Upper lobe of left lung (tissue), 6 donors: ENCODE data around the gene AGK. TPM values are rescaled to one million over a fixed set of nuclear protein-coding genes. Genes with fewer than 3 reads are reported as not detected.

Experiments used
- ATAC-seq, 2 donors: fragments of 200-7000 bp; cut with Tn5 transposase; one replicate each; pipeline ENCODE4 v1.9.1; 2022; ENCODE audit warnings: mild to moderate bottlenecking in 2 of 2, moderate library complexity in 2 of 2; ENCODE audit not compliant: low FRiP score in 2 of 2
- DNase-seq, 2 donors: peaks; one replicate each; pipeline ENCODE4 v3.0.0-alpha.2; 2019 to 2020
- H3K27ac ChIP-seq, 4 donors: fragments of 200-600 bp; sonication (generic); one replicate each; pipeline ENCODE4 v1.5.1; 2016 to 2019
- H3K27me3 ChIP-seq, 4 donors: fragments of 200-600 bp; sonication (generic); one replicate each; pipeline ENCODE4 v1.5.1; 2017 to 2019
- H3K36me3 ChIP-seq, 4 donors: fragments of 200-600 bp; sonication (generic); one replicate each; pipeline ENCODE4 v1.5.1; 2016 to 2019
- H3K4me1 ChIP-seq, 4 donors: fragments of 200-600 bp; sonication (generic); one replicate each; pipeline ENCODE4 v1.5.1; 2018 to 2019
- H3K4me3 ChIP-seq, 4 donors: fragments of 200-600 bp; sonication (generic); one replicate each; pipeline ENCODE4 v1.5.1; 2017 to 2019; ENCODE audit warnings: mild to moderate bottlenecking in 2 of 4, moderate library complexity in 1 of 4
- H3K9me3 ChIP-seq, 4 donors: fragments of 200-600 bp; sonication (generic); one replicate each; pipeline ENCODE4 v1.5.1; 2018 to 2019
- EP300 ChIP-seq, 4 donors: sonication (generic); formaldehyde crosslinking; IDR thresholded peaks; one replicate each; pipeline ENCODE4 v1.5.1; 2017; ENCODE audit warnings: antibody characterized with exemption in 4 of 4, control low read depth in 2 of 4
- POLR2A ChIP-seq, 4 donors: fragments of 450-650 bp; IDR thresholded peaks; one replicate each; pipeline ENCODE4 v1.5.1; 2016 to 2017; ENCODE audit warnings: antibody characterized with exemption in 4 of 4, mild to moderate bottlenecking in 2 of 4
- POLR2AphosphoS5 ChIP-seq, 2 donors: sonication (generic); formaldehyde crosslinking; IDR thresholded peaks; one replicate each; pipeline ENCODE4 v1.5.1; 2017; ENCODE audit warnings: antibody characterized with exemption in 2 of 2
- WGBS, 2 donors: methylation state at CpG; one replicate each; pipeline ENCODE4 v1.1.5; 2017 to 2018; 5-methylcytosine and 5-hydroxymethylcytosine counted together
- total RNA-seq, 6 donors: library from RNA; depleted of rRNA in 4 of 6; stranded (reverse); fragments of >200 nt in 4 of 6; gene quantifications; one replicate each; pipeline versions ENCODE4 v1.1.0 to v1.2.1, GENCODE V29; 2016 to 2021
- TF ChIP-seq, protein P1 (sequence below), 6 experiments: fragments of 450-650 bp in 4 of 6; fragments of 200-600 bp in 2 of 6; sonication (generic) in 2 of 6; IDR thresholded peaks; one replicate each; pipeline ENCODE4 v1.5.1; 2016 to 2019; ENCODE audit warnings: antibody characterized with exemption in 6 of 6
- donor health status: DM: no; HTN: no; CAD: no; lungs with moderate emphysema.
- donor health status: DM: no; HTN: yes; CAD: no; lungs with severe emphysema.

AGK gene
- total RNA-seq, 6 donors from 2014 or later, result 11.5 to 51.3 (median 22.3) TPM

DNA sequence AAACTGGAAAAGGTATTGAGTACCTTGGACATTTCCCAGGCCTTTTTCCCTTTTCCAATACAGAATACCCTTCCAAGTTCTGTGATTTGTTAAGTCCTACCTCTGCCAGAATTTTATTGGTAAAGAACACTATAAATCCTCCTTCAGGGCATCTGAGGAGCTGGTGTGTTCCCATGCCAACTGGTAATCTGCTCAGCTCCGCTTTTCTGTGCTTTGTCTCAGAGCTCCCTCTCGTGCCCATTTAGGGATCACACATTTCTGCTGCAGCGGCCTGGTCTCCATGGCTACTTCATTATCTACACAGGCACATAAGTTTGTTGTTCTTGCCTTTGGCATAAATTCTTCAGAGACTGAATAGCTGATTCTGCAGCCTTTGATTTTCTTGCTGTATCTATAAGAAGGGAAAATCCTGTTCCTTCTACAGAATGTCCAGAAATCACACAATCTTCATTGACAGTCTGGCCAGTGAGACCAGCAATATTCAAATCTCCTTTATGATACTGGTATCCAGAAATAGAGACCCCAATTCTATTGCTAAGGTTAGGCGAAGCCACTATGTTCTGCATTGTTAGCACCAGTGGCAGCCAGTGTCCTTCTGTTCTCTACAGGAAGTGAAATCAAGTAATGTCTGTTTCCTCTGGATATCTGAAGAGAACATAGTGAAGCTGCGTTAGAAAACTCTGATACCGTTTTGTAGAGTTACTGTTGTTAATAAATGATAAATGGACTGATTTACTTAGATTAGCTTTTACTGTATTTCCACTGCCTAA lies 98.8 kb downstream of the AGK start:
- peak; percentile 71 to 75 for ATAC-seq

DNA sequence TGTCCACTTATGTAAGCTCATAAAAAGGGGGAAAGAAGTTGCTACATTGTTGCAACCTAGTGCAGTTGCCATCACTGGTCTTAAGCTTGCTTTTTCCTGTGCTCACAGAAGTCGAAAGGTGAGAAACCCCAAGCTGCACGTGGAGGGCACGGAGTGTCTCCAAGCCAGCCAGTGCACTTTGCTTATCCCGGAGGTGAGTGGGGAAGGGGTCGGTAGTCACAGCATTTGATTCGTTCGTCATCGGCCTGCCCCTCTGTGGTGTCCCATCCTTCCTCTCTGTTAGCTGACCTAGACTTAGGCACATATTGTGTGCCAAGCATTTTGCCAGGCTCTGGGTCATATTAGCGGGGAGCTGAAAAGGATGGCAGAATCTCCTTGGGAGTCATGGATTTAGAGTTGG lies 100.2 kb downstream of the AGK start:
- TF ChIP-seq POLR2A (IDR thresholded peaks at IDR 0.05) (no peak), POLR2AphosphoS5 (IDR thresholded peaks at IDR 0.05) (no peak), EP300 (IDR thresholded peaks at IDR 0.05) (no peak)
- TF ChIP-seq, protein P1, sequence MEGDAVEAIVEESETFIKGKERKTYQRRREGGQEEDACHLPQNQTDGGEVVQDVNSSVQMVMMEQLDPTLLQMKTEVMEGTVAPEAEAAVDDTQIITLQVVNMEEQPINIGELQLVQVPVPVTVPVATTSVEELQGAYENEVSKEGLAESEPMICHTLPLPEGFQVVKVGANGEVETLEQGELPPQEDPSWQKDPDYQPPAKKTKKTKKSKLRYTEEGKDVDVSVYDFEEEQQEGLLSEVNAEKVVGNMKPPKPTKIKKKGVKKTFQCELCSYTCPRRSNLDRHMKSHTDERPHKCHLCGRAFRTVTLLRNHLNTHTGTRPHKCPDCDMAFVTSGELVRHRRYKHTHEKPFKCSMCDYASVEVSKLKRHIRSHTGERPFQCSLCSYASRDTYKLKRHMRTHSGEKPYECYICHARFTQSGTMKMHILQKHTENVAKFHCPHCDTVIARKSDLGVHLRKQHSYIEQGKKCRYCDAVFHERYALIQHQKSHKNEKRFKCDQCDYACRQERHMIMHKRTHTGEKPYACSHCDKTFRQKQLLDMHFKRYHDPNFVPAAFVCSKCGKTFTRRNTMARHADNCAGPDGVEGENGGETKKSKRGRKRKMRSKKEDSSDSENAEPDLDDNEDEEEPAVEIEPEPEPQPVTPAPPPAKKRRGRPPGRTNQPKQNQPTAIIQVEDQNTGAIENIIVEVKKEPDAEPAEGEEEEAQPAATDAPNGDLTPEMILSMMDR (IDR thresholded peaks at IDR 0.05), result no peak
- Histone ChIP-seq H3K4me1 (peaks cover 0 to 4% (median 0%) of the 10 kb centered on the region in 4 donors), H3K9me3 (no peaks in the 10 kb centered on the region), H3K27ac (no peak overlapping the region), H3K36me3 (peaks cover 0 to 23% (median 8%) of the 10 kb centered on the region in 4 donors), H3K4me3 (no peak overlapping the region), H3K27me3 (no peaks in the 10 kb centered on the region)
- 88 to 94% methylated on average over 9 of the region's 9 CpGs for WGBS, 2 donors
- DNase-seq, result no peak
- no peak for ATAC-seq

More for the DNA sequence above, 98.8 kb downstream of the AGK start:
- H3K27me3 ChIP-seq, result no peaks in the 10 kb centered on the region
- H3K36me3 ChIP-seq, result peaks cover 0 to 22% (median 8%) of the 10 kb centered on the region in 4 donors
- H3K4me1 ChIP-seq, result peaks cover 0 to 4% (median 0%) of the 10 kb centered on the region in 4 donors
- TF ChIP-seq POLR2A (IDR thresholded peaks at IDR 0.05) (no peak), EP300 (IDR thresholded peaks at IDR 0.05) (no peak), POLR2AphosphoS5 (IDR thresholded peaks at IDR 0.05) (no peak)
- TF ChIP-seq, protein P1 (IDR thresholded peaks at IDR 0.05), result peak in 4 of 6 experiments; percentile 29 to 55 (median 34)
- no peak for DNase-seq
- 34 to 38% methylated on average over 6 of the region's 6 CpGs for WGBS, 2 donors
- no peak overlapping the region for H3K4me3 ChIP-seq
- H3K9me3 ChIP-seq, result no peaks in the 10 kb centered on the region
- H3K27ac ChIP-seq, result no peak overlapping the region

DNA sequence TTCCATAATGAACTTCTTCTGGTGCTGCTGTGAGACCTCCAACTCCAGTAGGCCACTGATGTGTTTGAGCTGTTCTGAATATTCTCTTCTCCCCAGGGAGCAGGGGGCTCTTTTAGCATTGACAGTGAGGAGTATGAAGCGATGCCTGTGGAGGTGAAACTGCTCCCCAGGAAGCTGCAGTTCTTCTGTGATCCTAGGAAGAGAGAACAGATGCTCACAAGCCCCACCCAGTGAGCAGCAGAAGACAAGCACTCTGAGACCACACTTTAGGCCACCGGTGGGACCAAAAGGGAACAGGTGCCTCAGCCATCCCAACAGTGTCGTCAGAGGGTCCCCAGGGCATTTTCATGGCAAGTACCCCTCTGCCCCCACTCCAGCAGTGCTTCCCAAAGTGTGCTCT lies 101.5 kb downstream of the AGK start:
- TF ChIP-seq EP300 (IDR thresholded peaks at IDR 0.05), result no peak
- TF ChIP-seq POLR2A (IDR thresholded peaks at IDR 0.05), result no peak
- TF ChIP-seq, protein P1 (IDR thresholded peaks at IDR 0.05), result no peak
- no peak for TF ChIP-seq POLR2AphosphoS5 (IDR thresholded peaks at IDR 0.05)
- Histone ChIP-seq H3K9me3 (no peaks in the 10 kb centered on the region), H3K4me1 (peaks cover 0 to 4% (median 0%) of the 10 kb centered on the region in 4 donors), H3K36me3 (peaks cover 0 to 28% (median 8%) of the 10 kb centered on the region in 4 donors), H3K4me3 (no peak overlapping the region), H3K27ac (no peak overlapping the region), H3K27me3 (no peaks in the 10 kb centered on the region)
- DNase-seq, result no peak
- WGBS, 2 donors, result 60 to 79% methylated on average over 3 of the region's 3 CpGs
- no peak for ATAC-seq

DNA sequence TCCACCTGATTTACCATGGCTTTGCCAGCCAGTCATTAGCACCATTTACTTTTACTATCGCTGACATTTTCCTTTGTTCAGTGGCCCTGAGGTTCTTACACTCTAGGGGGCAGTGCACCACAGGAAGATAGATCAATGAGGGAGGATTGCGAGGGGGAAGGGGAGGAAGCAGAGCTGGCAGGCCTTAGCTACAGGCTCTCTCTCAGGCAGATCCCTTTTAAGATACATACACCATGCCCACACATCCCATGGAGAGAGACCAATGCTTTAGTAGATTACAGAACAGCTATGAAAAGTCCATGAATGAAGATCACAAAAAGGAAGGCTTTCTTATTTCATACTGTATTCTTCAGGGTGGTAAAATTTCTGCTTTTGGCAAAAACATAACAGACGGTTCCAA lies 103.3 kb downstream of the AGK start:
- no peak overlapping the region for H3K27ac ChIP-seq
- peak; percentile 69 to 78 for ATAC-seq
- H3K4me1 ChIP-seq, result peaks cover 0 to 4% (median 0%) of the 10 kb centered on the region in 4 donors
- peak in 1 of 2 donors; percentile 66 for DNase-seq
- peaks cover 0 to 37% (median 9%) of the 10 kb centered on the region in 4 donors for H3K36me3 ChIP-seq
- TF ChIP-seq POLR2A (IDR thresholded peaks at IDR 0.05) (no peak), EP300 (IDR thresholded peaks at IDR 0.05) (no peak), POLR2AphosphoS5 (IDR thresholded peaks at IDR 0.05) (no peak)
- TF ChIP-seq, protein P1 (IDR thresholded peaks at IDR 0.05), result peak; percentile 51 to 73 (median 61)
- no peaks in the 10 kb centered on the region for H3K9me3 ChIP-seq
- H3K4me3 ChIP-seq, result no peak overlapping the region
- no peaks in the 10 kb centered on the region for H3K27me3 ChIP-seq
- WGBS, 2 donors, result 39 to 42% methylated on average over 3 of the region's 3 CpGs
